HEK293 (cell line): ENCODE data around the gene PSMG2.

Experiments used
- CTCF ChIA-PET: fragments of 350-600 bp; formaldehyde crosslinking; extraction: SDS; loops from one replicate; lab custom pipeline; 2021; ENCODE audit warnings: antibody characterized with exemption; lab: Yijun Ruan, JAX
- POLR2A ChIA-PET: fragments of 300-600 bp; formaldehyde crosslinking; extraction: SDS; loops from one replicate; lab custom pipeline; 2020; ENCODE audit warnings: antibody characterized with exemption, inconsistent platforms; lab: Yijun Ruan, JAX
- H3K27ac ChIP-seq: fragments of 200-500 bp; sonication (Bioruptor generic); 2 replicates; pipeline ENCODE4 v1.5.1; 2014; ENCODE audit warnings: low read depth, low read length, control low read depth, inconsistent platforms; ENCODE audit errors: extremely low read depth
- H3K36me3 ChIP-seq, 2 experiments: fragments of 200-500 bp in 1 of 2; sonication (Bioruptor generic) in 1 of 2; 1 replicate in 1 of 2; 2 replicates in 1 of 2; pipeline ENCODE4 v1.5.1; 2014 to 2017; ENCODE audit warnings: inconsistent platforms in 2 of 2, low read length in 2 of 2; ENCODE audit not compliant: control insufficient read depth in 2 of 2, insufficient read depth in 1 of 2
- H3K4me1 ChIP-seq: fragments of 200-500 bp; sonication (Bioruptor generic); 2 replicates; pipeline ENCODE4 v1.5.1; 2014; ENCODE audit warnings: mild to moderate bottlenecking, low read length, inconsistent platforms; ENCODE audit not compliant: control insufficient read depth, insufficient read depth
- H3K4me3 ChIP-seq: 2 replicates; pipeline ENCODE4 v1.5.1; 2011; ENCODE audit warnings: low read depth, mild to moderate bottlenecking, control low read depth, low read length, moderate library complexity
- H3K9me3 ChIP-seq: fragments of 200-500 bp; sonication (Bioruptor generic); 2 replicates; pipeline ENCODE4 v1.5.1; 2014; ENCODE audit warnings: low read depth, low read length, inconsistent platforms; ENCODE audit not compliant: control insufficient read depth, insufficient read depth
- GLI2 ChIP-seq: fragments of 450-650 bp; formaldehyde crosslinking; IDR thresholded peaks from 2 replicates; pipeline ENCODE4; 2017; ENCODE audit warnings: missing biosample characterization, missing genetic modification characterization, low read depth, borderline replicate concordance
- GLIS1 ChIP-seq: fragments of 450-650 bp; formaldehyde crosslinking; IDR thresholded peaks from 2 replicates; pipeline ENCODE4 v1.5.1; 2016; ENCODE audit warnings: missing biosample characterization, missing genetic modification characterization
- HOXA7 ChIP-seq: sonication (generic); formaldehyde crosslinking; IDR thresholded peaks from 2 replicates; pipeline ENCODE4 v1.8.1; 2022; ENCODE audit warnings: missing genetic modification reagents, borderline replicate concordance
- SALL2 ChIP-seq: fragments of 450-650 bp; formaldehyde crosslinking; IDR thresholded peaks from 2 replicates; pipeline ENCODE4 v1.5.0; 2017; ENCODE audit warnings: missing biosample characterization, mild to moderate bottlenecking, missing genetic modification characterization, borderline replicate concordance
- SP3 ChIP-seq: fragments of 450-650 bp; formaldehyde crosslinking; IDR thresholded peaks from 2 replicates; pipeline ENCODE4 v1.5.1; 2016; ENCODE audit warnings: missing biosample characterization, missing genetic modification characterization
- ZBTB20 ChIP-seq: fragments of 450-650 bp; formaldehyde crosslinking; IDR thresholded peaks from 2 replicates; pipeline ENCODE4 v1.5.1; 2016; ENCODE audit warnings: missing biosample characterization, missing genetic modification characterization
- ZBTB48 ChIP-seq: fragments of 450-650 bp; formaldehyde crosslinking; IDR thresholded peaks from 2 replicates; pipeline ENCODE4 v1.5.1; 2016; ENCODE audit warnings: missing biosample characterization, missing genetic modification characterization
- ZBTB8A ChIP-seq: fragments of 450-650 bp; formaldehyde crosslinking; IDR thresholded peaks from 2 replicates; pipeline ENCODE4 v1.5.1; 2016; ENCODE audit warnings: missing biosample characterization, missing genetic modification characterization
- ZEB2 ChIP-seq: fragments of 450-650 bp; formaldehyde crosslinking; IDR thresholded peaks from 2 replicates; pipeline ENCODE4 v1.5.1; 2016; ENCODE audit warnings: missing biosample characterization, missing genetic modification characterization
- ZFHX2 ChIP-seq: fragments of 450-650 bp; formaldehyde crosslinking; conservative IDR thresholded peaks from 2 replicates; pipeline ENCODE4 v1.5.1; 2016; ENCODE audit warnings: missing biosample characterization, missing genetic modification characterization
- ZIC2 ChIP-seq: fragments of 450-650 bp; formaldehyde crosslinking; IDR thresholded peaks from 2 replicates; pipeline ENCODE4 v1.5.1; 2016; ENCODE audit warnings: missing biosample characterization, missing genetic modification characterization
- ZNF112 ChIP-seq: fragments of 450-650 bp; formaldehyde crosslinking; IDR thresholded peaks from 2 replicates; pipeline ENCODE4 v1.5.0; 2017; ENCODE audit warnings: missing biosample characterization, missing genetic modification characterization
- ZNF174 ChIP-seq: fragments of 450-650 bp; formaldehyde crosslinking; IDR thresholded peaks from 2 replicates; pipeline ENCODE4 v1.5.0; 2017; ENCODE audit warnings: missing biosample characterization, mild to moderate bottlenecking, missing genetic modification characterization
- ZNF302 ChIP-seq: fragments of 450-650 bp; formaldehyde crosslinking; IDR thresholded peaks from 2 replicates; pipeline ENCODE4 v1.5.1; 2016; ENCODE audit warnings: missing biosample characterization, missing genetic modification characterization, low read depth
- ZNF354C ChIP-seq: fragments of 450-650 bp; formaldehyde crosslinking; IDR thresholded peaks from 2 replicates; pipeline ENCODE4 v1.5.1; 2016; ENCODE audit warnings: missing biosample characterization, missing genetic modification characterization, low read depth, borderline replicate concordance
- ZNF37A ChIP-seq: fragments of 450-650 bp; IDR thresholded peaks from 2 replicates; pipeline ENCODE4 v1.5.1; 2018; ENCODE audit warnings: missing biosample characterization, missing genetic modification characterization
- ZNF416 ChIP-seq: fragments of 450-650 bp; formaldehyde crosslinking; IDR thresholded peaks from 2 replicates; pipeline ENCODE4 v1.5.1; 2016; ENCODE audit warnings: missing biosample characterization, missing genetic modification characterization
- ZNF473 ChIP-seq: fragments of 450-650 bp; formaldehyde crosslinking; IDR thresholded peaks from 2 replicates; pipeline ENCODE4 v1.5.1; 2017; ENCODE audit warnings: missing biosample characterization, missing genetic modification characterization
- ZNF48 ChIP-seq: fragments of 450-650 bp; formaldehyde crosslinking; IDR thresholded peaks from 2 replicates; pipeline ENCODE4 v1.5.1; 2016; ENCODE audit warnings: missing biosample characterization, missing genetic modification characterization
- ZNF658 ChIP-seq: fragments of 450-650 bp; formaldehyde crosslinking; IDR thresholded peaks from 2 replicates; pipeline ENCODE4; 2016; ENCODE audit warnings: missing biosample characterization, missing genetic modification characterization
- ZNF701 ChIP-seq: fragments of 450-650 bp; formaldehyde crosslinking; IDR thresholded peaks from 2 replicates; pipeline ENCODE4 v1.5.1; 2016; ENCODE audit warnings: missing biosample characterization, missing genetic modification characterization
- ZNF777 ChIP-seq: fragments of 450-650 bp; formaldehyde crosslinking; IDR thresholded peaks from 2 replicates; pipeline ENCODE4 v1.5.1; 2017; ENCODE audit warnings: missing biosample characterization, missing genetic modification characterization, borderline replicate concordance
- TF ChIP-seq, protein P1 (sequence below): fragments of 450-650 bp; formaldehyde crosslinking; conservative IDR thresholded peaks from 2 replicates; pipeline ENCODE4 v1.5.1; 2016; ENCODE audit warnings: low read depth, missing biosample characterization, missing genetic modification characterization
- TF ChIP-seq, protein P2 (sequence below): fragments of 450-650 bp; formaldehyde crosslinking; IDR thresholded peaks from 2 replicates; pipeline ENCODE4 v1.5.1; 2016; ENCODE audit warnings: missing biosample characterization, missing genetic modification characterization
- TF ChIP-seq, protein P3 (sequence below): fragments of 450-650 bp; formaldehyde crosslinking; IDR thresholded peaks from 2 replicates; pipeline ENCODE4 v1.5.1; 2016; ENCODE audit warnings: missing biosample characterization, missing genetic modification characterization, borderline replicate concordance
- TF ChIP-seq, protein P4 (sequence below): sonication (generic); formaldehyde crosslinking; IDR thresholded peaks from 2 replicates; pipeline ENCODE4 v1.8.1; 2022; ENCODE audit warnings: mild to moderate bottlenecking, moderate library complexity, missing genetic modification reagents
- TF ChIP-seq, protein P5 (sequence below): fragments of 450-650 bp; formaldehyde crosslinking; IDR thresholded peaks from 2 replicates; pipeline ENCODE4 v1.5.1; 2016; ENCODE audit warnings: missing biosample characterization, missing genetic modification characterization

PSMG2 gene

DNA sequence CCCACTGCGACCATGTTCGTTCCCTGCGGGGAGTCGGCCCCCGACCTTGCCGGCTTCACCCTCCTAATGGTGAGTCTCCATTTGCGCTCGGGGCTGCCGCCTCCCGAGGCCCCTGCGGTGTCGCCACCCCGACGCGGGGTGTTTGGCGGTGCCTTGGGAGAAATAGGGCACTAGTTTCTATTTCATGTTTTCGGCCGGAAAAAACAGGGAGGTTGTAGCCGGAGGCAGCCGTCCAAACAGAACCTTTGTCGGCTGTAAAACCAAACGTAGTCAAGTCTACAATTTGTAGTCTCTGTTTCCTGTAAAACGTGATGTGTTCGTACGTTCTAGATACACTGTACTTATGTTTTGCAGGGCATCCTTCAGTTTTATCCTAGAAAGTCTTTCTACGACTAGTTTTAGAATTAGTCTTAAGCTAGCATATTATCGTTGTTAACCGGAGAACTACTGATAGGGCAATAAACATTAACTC lies 290 bp downstream of the PSMG2 start (continued):
- TF ChIP-seq, protein P1, sequence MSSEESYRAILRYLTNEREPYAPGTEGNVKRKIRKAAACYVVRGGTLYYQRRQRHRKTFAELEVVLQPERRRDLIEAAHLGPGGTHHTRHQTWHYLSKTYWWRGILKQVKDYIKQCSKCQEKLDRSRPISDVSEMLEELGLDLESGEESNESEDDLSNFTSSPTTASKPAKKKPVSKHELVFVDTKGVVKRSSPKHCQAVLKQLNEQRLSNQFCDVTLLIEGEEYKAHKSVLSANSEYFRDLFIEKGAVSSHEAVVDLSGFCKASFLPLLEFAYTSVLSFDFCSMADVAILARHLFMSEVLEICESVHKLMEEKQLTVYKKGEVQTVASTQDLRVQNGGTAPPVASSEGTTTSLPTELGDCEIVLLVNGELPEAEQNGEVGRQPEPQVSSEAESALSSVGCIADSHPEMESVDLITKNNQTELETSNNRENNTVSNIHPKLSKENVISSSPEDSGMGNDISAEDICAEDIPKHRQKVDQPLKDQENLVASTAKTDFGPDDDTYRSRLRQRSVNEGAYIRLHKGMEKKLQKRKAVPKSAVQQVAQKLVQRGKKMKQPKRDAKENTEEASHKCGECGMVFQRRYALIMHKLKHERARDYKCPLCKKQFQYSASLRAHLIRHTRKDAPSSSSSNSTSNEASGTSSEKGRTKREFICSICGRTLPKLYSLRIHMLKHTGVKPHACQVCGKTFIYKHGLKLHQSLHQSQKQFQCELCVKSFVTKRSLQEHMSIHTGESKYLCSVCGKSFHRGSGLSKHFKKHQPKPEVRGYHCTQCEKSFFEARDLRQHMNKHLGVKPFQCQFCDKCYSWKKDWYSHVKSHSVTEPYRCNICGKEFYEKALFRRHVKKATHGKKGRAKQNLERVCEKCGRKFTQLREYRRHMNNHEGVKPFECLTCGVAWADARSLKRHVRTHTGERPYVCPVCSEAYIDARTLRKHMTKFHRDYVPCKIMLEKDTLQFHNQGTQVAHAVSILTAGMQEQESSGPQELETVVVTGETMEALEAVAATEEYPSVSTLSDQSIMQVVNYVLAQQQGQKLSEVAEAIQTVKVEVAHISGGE (tag by site-specific recombination), result no peak
- TF ChIP-seq ZNF658 (tag by site-specific recombination) (no peak), ZNF302 (tag by site-specific recombination) (no peak), ZBTB48 (0 out of 2 replicates have a peak, but pooled peaks have one; percentile 15), ZNF37A (tag by site-specific recombination) (no peak), ZNF777 (tag by site-specific recombination) (peak; percentile 44; the same call in 1 of the 2 replicates), ZNF174 (tag by site-specific recombination) (no peak), ZNF354C (tag by site-specific recombination) (no peak), GLI2 (tag by site-specific recombination) (no peak), GLIS1 (tag by site-specific recombination) (peak; percentile 12; the same call in 1 of the 2 replicates), ZBTB8A (tag by site-specific recombination) (0 out of 2 replicates have a peak, but pooled peaks have one; percentile 36), ZIC2 (tag by site-specific recombination) (peak; percentile 94; the same call in 1 of the 2 replicates), ZBTB20 (peak; percentile 55), ZEB2 (peak; percentile 16; the same call in 1 of the 2 replicates), ZNF473 (tag by site-specific recombination) (no peak), ZNF48 (tag by site-specific recombination) (no peak), HOXA7 (CRISPR knock-in tag) (no peak), ZNF112 (tag by site-specific recombination) (no peak)
- TF ChIP-seq, protein P2, sequence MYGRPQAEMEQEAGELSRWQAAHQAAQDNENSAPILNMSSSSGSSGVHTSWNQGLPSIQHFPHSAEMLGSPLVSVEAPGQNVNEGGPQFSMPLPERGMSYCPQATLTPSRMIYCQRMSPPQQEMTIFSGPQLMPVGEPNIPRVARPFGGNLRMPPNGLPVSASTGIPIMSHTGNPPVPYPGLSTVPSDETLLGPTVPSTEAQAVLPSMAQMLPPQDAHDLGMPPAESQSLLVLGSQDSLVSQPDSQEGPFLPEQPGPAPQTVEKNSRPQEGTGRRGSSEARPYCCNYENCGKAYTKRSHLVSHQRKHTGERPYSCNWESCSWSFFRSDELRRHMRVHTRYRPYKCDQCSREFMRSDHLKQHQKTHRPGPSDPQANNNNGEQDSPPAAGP (tag by site-specific recombination), result no peak
- TF ChIP-seq, protein P3, sequence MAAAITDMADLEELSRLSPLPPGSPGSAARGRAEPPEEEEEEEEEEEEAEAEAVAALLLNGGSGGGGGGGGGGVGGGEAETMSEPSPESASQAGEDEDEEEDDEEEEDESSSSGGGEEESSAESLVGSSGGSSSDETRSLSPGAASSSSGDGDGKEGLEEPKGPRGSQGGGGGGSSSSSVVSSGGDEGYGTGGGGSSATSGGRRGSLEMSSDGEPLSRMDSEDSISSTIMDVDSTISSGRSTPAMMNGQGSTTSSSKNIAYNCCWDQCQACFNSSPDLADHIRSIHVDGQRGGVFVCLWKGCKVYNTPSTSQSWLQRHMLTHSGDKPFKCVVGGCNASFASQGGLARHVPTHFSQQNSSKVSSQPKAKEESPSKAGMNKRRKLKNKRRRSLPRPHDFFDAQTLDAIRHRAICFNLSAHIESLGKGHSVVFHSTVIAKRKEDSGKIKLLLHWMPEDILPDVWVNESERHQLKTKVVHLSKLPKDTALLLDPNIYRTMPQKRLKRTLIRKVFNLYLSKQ (tag by site-specific recombination), result no peak

DNA sequence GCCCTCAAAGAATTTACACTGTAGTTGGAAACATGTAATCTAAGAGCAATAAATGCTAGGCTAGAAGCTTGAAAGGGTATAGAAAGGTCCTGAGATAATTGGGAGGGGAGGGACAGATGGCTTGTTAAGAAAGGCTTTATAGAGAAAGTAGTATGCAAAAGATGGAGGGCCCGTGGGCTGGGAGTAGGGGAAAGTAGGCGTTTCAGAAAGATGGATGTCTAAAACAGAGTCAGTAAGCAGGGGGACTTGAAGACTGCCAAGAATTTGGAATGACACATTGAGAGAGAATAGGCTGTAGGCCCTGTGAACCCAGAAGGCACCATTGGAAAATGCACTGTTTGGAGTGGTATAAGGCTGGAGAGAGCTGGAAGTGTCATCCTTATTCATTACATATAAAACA lies 822 bp downstream of the PSMG2 start:
- Histone ChIP-seq H3K4me3 (peak overlapping the region; percentile 87), H3K9me3 (no peaks in the 10 kb centered on the region), H3K4me1 (0 out of 2 replicates have a peak, but pooled peaks cover 4% of the 10 kb centered on the region), H3K27ac (peak overlapping the region; percentile 99), H3K36me3 (peaks cover 35 to 42% of the 10 kb centered on the region in 2 experiments)
- CTCF ChIA-PET, result interaction anchor here (3.2 kb wide), 1 partner anchor 231 kb away, joined by 12 read pairs; no protein-coding TSS in a partner anchor
- POLR2A ChIA-PET, result interaction anchor here (2.0 to 3.8 kb wide), 4 partner anchors 8 to 326 kb away, joined by 6 to 19 read pairs (median 10); partner anchors contain the start of genes AFG3L2 and PTPN2
- TF ChIP-seq, protein P4, sequence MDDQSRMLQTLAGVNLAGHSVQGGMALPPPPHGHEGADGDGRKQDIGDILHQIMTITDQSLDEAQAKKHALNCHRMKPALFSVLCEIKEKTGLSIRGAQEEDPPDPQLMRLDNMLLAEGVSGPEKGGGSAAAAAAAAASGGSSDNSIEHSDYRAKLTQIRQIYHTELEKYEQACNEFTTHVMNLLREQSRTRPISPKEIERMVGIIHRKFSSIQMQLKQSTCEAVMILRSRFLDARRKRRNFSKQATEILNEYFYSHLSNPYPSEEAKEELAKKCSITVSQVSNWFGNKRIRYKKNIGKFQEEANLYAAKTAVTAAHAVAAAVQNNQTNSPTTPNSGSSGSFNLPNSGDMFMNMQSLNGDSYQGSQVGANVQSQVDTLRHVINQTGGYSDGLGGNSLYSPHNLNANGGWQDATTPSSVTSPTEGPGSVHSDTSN (CRISPR knock-in tag), result no peak
- TF ChIP-seq SALL2 (no peak), ZNF701 (no peak), SP3 (0 out of 2 replicates have a peak, but pooled peaks have one; percentile 43), ZNF416 (tag by site-specific recombination) (no peak), GLIS1 (tag by site-specific recombination) (no peak), ZFHX2 (tag by site-specific recombination) (peak; percentile 78)
- TF ChIP-seq, protein P5, sequence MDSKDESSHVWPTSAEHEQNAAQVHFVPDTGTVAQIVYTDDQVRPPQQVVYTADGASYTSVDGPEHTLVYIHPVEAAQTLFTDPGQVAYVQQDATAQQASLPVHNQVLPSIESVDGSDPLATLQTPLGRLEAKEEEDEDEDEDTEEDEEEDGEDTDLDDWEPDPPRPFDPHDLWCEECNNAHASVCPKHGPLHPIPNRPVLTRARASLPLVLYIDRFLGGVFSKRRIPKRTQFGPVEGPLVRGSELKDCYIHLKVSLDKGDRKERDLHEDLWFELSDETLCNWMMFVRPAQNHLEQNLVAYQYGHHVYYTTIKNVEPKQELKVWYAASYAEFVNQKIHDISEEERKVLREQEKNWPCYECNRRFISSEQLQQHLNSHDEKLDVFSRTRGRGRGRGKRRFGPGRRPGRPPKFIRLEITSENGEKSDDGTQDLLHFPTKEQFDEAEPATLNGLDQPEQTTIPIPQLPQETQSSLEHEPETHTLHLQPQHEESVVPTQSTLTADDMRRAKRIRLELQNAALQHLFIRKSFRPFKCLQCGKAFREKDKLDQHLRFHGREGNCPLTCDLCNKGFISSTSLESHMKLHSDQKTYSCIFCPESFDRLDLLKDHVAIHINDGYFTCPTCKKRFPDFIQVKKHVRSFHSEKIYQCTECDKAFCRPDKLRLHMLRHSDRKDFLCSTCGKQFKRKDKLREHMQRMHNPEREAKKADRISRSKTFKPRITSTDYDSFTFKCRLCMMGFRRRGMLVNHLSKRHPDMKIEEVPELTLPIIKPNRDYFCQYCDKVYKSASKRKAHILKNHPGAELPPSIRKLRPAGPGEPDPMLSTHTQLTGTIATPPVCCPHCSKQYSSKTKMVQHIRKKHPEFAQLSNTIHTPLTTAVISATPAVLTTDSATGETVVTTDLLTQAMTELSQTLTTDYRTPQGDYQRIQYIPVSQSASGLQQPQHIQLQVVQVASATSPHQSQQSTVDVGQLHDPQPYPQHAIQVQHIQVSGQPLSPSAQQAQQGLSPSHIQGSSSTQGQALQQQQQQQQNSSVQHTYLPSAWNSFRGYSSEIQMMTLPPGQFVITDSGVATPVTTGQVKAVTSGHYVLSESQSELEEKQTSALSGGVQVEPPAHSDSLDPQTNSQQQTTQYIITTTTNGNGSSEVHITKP (tag by site-specific recombination), result peak; percentile 99
